Type B pancreatic cell (in vitro differentiated cells): Measurements from ENCODE around the gene PCBP3. TPM values are rescaled to one million over a fixed set of nuclear protein-coding genes. Genes with fewer than 3 reads are reported as not detected.

Source experiments
- DNase-seq: peaks from one replicate; pipeline ENCODE4 v3.0.0; 2021; ENCODE audit warnings: mixed read lengths; ENCODE audit not compliant: unreplicated experiment; ENCODE audit errors: extremely low spot score
- H3K27ac Mint-ChIP-seq: 2 replicates; pipeline ENCODE4 v1.8.0; 2021; ENCODE audit warnings: mild to moderate bottlenecking, mixed read lengths
- H3K27me3 Mint-ChIP-seq: 2 replicates; pipeline ENCODE4 v1.8.0; 2021; ENCODE audit warnings: mixed read lengths
- H3K36me3 Mint-ChIP-seq: 2 replicates; pipeline ENCODE4 v1.8.0; 2021; ENCODE audit warnings: mixed read lengths
- H3K4me1 Mint-ChIP-seq: one replicate; pipeline ENCODE4 v1.8.0; 2021; ENCODE audit warnings: mixed read lengths; ENCODE audit not compliant: unreplicated experiment
- H3K4me3 Mint-ChIP-seq: 2 replicates; pipeline ENCODE4 v1.8.0; 2021; ENCODE audit warnings: mild to moderate bottlenecking, mixed read lengths
- H3K9me3 Mint-ChIP-seq: 2 replicates; pipeline ENCODE4 v1.8.0; 2021; ENCODE audit warnings: mixed read lengths
- CTCF ChIP-seq: fragments of 200-600 bp; sonication (generic); conservative IDR thresholded peaks from 2 replicates; pipeline ENCODE4 v1.5.0; 2021; ENCODE audit warnings: antibody characterized with exemption, mild to moderate bottlenecking
- total RNA-seq: library from RNA; stranded (reverse); gene quantifications from 2 replicates; pipeline ENCODE4 v1.2.1, GENCODE V29; 2021; ENCODE audit warnings: low replicate concordance

The PCBP3 gene
- total RNA-seq, 1 donor from 2014 or later = 5.5 TPM

- Mint-ChIP-seq H3K4me1 (peaks cover 10% of the 10 kb centered on the region), H3K27me3 (peaks cover 5% of the 10 kb centered on the region), H3K27ac (no peak overlapping the region), H3K9me3 (no peaks in the 10 kb centered on the region), H3K4me3 (no peak overlapping the region), H3K36me3 (no peaks in the 10 kb centered on the region)
- TF ChIP-seq CTCF = no peak
- no peak for DNase-seq
These were observed 303.8 kb downstream of the PCBP3 start for GRCh38 chr21:45947296-45947695.

GRCh38 chr21:45947716-45948255 lies 304.3 kb downstream of the PCBP3 start:
- H3K36me3 Mint-ChIP-seq = no peaks in the 10 kb centered on the region
- DNase-seq = no peak
- H3K27ac Mint-ChIP-seq = no peak overlapping the region
- H3K4me1 Mint-ChIP-seq = peaks cover 10% of the 10 kb centered on the region
- no peak overlapping the region for H3K4me3 Mint-ChIP-seq
- H3K9me3 Mint-ChIP-seq = no peaks in the 10 kb centered on the region
- no peak for TF ChIP-seq CTCF
- H3K27me3 Mint-ChIP-seq = peaks cover 5% of the 10 kb centered on the region

GRCh38 chr21:45948576-45949141 lies 305.1 kb downstream of the PCBP3 start:
- Mint-ChIP-seq H3K9me3 (no peaks in the 10 kb centered on the region), H3K27ac (no peak overlapping the region), H3K4me1 (peaks cover 13% of the 10 kb centered on the region), H3K27me3 (peaks cover 5% of the 10 kb centered on the region), H3K4me3 (no peak overlapping the region), H3K36me3 (no peaks in the 10 kb centered on the region)
- no peak for DNase-seq
- no peak for TF ChIP-seq CTCF

- H3K4me1 Mint-ChIP-seq = peaks cover 15% of the 10 kb centered on the region
- no peak for DNase-seq
- no peaks in the 10 kb centered on the region for H3K9me3 Mint-ChIP-seq
- no peak overlapping the region for H3K4me3 Mint-ChIP-seq
- H3K27ac Mint-ChIP-seq = no peak overlapping the region
- no peak for TF ChIP-seq CTCF
- no peaks in the 10 kb centered on the region for H3K36me3 Mint-ChIP-seq
- peaks cover 5% of the 10 kb centered on the region for H3K27me3 Mint-ChIP-seq
These were observed 306.6 kb downstream of the PCBP3 start for GRCh38 chr21:45949928-45950739.

GRCh38 chr21:45950740-45951515 lies 307.4 kb downstream of the PCBP3 start:
- H3K4me3 Mint-ChIP-seq = no peak overlapping the region
- TF ChIP-seq CTCF = no peak
- no peak for DNase-seq
- H3K36me3 Mint-ChIP-seq = no peaks in the 10 kb centered on the region
- H3K27me3 Mint-ChIP-seq = peaks cover 5% of the 10 kb centered on the region
- no peaks in the 10 kb centered on the region for H3K9me3 Mint-ChIP-seq
- peaks cover 15% of the 10 kb centered on the region for H3K4me1 Mint-ChIP-seq
- H3K27ac Mint-ChIP-seq = no peak overlapping the region
